Endothelial cell of umbilical vein (primary cell): ENCODE results near the gene STPG3. TPM values are rescaled to one million over a fixed set of nuclear protein-coding genes. Genes with fewer than 3 reads are reported as not detected.

Experiments used
- BruUV-seq: library from RNA; stranded (reverse); fragments of 400-500 nt; replicated peaks from 2 replicates; lab custom pipeline; 2021; lab: Mats Ljungman, UMichigan
- CTCF ChIA-PET: fragments of 300-600, 350-600 bp; sonication (Branson Sonifier 250); formaldehyde crosslinking; loops from one replicate; lab custom pipeline; 2021; ENCODE audit warnings: antibody characterized with exemption, inconsistent platforms; lab: Charles Lee
- POLR2A ChIA-PET: fragments of 300-600, 350-600 bp; sonication (Branson Sonifier 250); formaldehyde crosslinking; loops from one replicate; lab custom pipeline; 2021; ENCODE audit warnings: antibody characterized with exemption, inconsistent platforms; lab: Charles Lee
- DNase-seq: peaks from one replicate; pipeline ENCODE4 v3.0.0-alpha.2; 2011; ENCODE audit warnings: low read depth, low spot score
- FAIRE-seq: peaks from 2 replicates; lab custom pipeline; 2011; peaks lifted over from hg19 to GRCh38; lab: Jason Lieb, UNC
- H2AFZ ChIP-seq: 2 replicates; pipeline ENCODE4 v1.6.0; 2012; ENCODE audit warnings: low read depth, low read length, control low read depth, inconsistent platforms
- H3K27ac ChIP-seq: 2 replicates; pipeline ENCODE4 v1.5.1; 2011; ENCODE audit warnings: low read depth, mild to moderate bottlenecking, control low read depth, low read length, moderate library complexity; ENCODE audit not compliant: insufficient read depth
- H3K27me3 ChIP-seq, 2 experiments: 2 replicates each; pipeline versions ENCODE4 v1.6.0 to v1.6.1; 2011; ENCODE audit warnings: low read length in 2 of 2, mixed read lengths in 1 of 2; ENCODE audit not compliant: control insufficient read depth in 2 of 2, insufficient read depth in 2 of 2
- H3K36me3 ChIP-seq, 2 experiments: 2 replicates in 1 of 2; 3 replicates in 1 of 2; pipeline ENCODE4 v1.5.1; 2011; ENCODE audit warnings: low read length in 2 of 2, mild to moderate bottlenecking in 1 of 2, moderate library complexity in 1 of 2; ENCODE audit not compliant: control insufficient read depth in 2 of 2, insufficient read depth in 2 of 2; ENCODE audit errors: extremely low read depth in 1 of 2
- H3K4me1 ChIP-seq: 3 replicates; pipeline ENCODE4 v1.5.1; 2011; ENCODE audit warnings: mild to moderate bottlenecking, low read length; ENCODE audit not compliant: control insufficient read depth, insufficient read depth; ENCODE audit errors: extremely low read depth
- H3K4me2 ChIP-seq: 2 replicates; pipeline ENCODE4 v1.6.1; 2011; ENCODE audit warnings: low read length, control low read depth, mixed read lengths; ENCODE audit not compliant: insufficient read depth
- H3K4me3 ChIP-seq, 3 experiments: fragments of 200-600 bp in 1 of 3; sonication (generic), shearing (Covaris generic) in 1 of 3; replicated peaks in 1 of 3; 2 replicates each; pipeline ENCODE4 v1.5.1; 2011 to 2016; ENCODE audit warnings: control low read depth in 3 of 3, low read length in 3 of 3, mild to moderate bottlenecking in 2 of 3, inconsistent platforms in 1 of 3, low read depth in 1 of 3, moderate library complexity in 1 of 3; ENCODE audit not compliant: insufficient read depth in 1 of 3
- H3K79me2 ChIP-seq: 2 replicates; pipeline ENCODE4 v1.6.0; 2012; ENCODE audit warnings: low read length, inconsistent platforms; ENCODE audit not compliant: control insufficient read depth, insufficient read depth
- H3K9ac ChIP-seq: replicated peaks from 2 replicates; pipeline ENCODE3; 2011; ENCODE audit warnings: low read length, control low read depth; ENCODE audit not compliant: insufficient read depth; ENCODE audit errors: extremely low read depth
- H3K9me1 ChIP-seq: replicated peaks from 3 replicates; pipeline ENCODE4 v1.6.0; 2011; ENCODE audit warnings: mild to moderate bottlenecking, low read length; ENCODE audit not compliant: control insufficient read depth, insufficient read depth; ENCODE audit errors: extremely low read depth
- H3K9me3 ChIP-seq: replicated peaks from 2 replicates; pipeline ENCODE4 v1.5.1; 2012; ENCODE audit warnings: low read length, inconsistent platforms; ENCODE audit not compliant: control insufficient read depth, insufficient read depth
- H4K20me1 ChIP-seq: replicated peaks from 2 replicates; pipeline ENCODE3; 2011; ENCODE audit warnings: mild to moderate bottlenecking, low read length; ENCODE audit not compliant: control insufficient read depth, insufficient read depth; ENCODE audit errors: extremely low read depth
- CTCF ChIP-seq, 2 donors: IDR thresholded peaks; 1 replicate in 1 of 2; 2 replicates in 1 of 2; pipeline ENCODE4 v1.5.1; 2011; ENCODE audit warnings: low read length in 2 of 2, mild to moderate bottlenecking in 2 of 2, moderate library complexity in 2 of 2, control low read depth in 1 of 2, inconsistent platforms in 1 of 2, low read depth in 1 of 2; ENCODE audit not compliant: insufficient read depth in 1 of 2; ENCODE audit errors: extremely low read depth in 1 of 2
- EZH2 ChIP-seq: IDR thresholded peaks from 2 replicates; pipeline ENCODE4 v1.6.1; 2012; ENCODE audit warnings: borderline replicate concordance, low read depth, mild to moderate bottlenecking, moderate library complexity, low read length, inconsistent platforms; ENCODE audit not compliant: severe bottlenecking
- GATA2 ChIP-seq: IDR thresholded peaks from 2 replicates; pipeline ENCODE4 v1.7.0; 2011; ENCODE audit warnings: low read depth, mild to moderate bottlenecking, moderate library complexity, mixed read lengths, low read length; ENCODE audit not compliant: insufficient read length, insufficient read depth
- POLR2A ChIP-seq: IDR thresholded peaks from 2 replicates; pipeline ENCODE4 v1.6.1; 2012; ENCODE audit warnings: low read depth, mild to moderate bottlenecking, control low read depth, low read length
- POLR2AphosphoS5 ChIP-seq: IDR thresholded peaks from 2 replicates; pipeline ENCODE4 v1.6.1; 2012; ENCODE audit warnings: low read depth, mild to moderate bottlenecking, control low read depth, low read length, moderate library complexity; ENCODE audit not compliant: insufficient read depth
- dilution Hi-C: fragments of 300-500 bp; cut with MboI; formaldehyde crosslinking; loops from one replicate; pipeline ENCODE4 v1.15.0; 2019; ENCODE audit warnings: low sequenced_read_pairs; ENCODE audit not compliant: extremely low pct_ligation_motif_present
- intact Hi-C: fragments of 100-400 bp; cut with micrococcal nuclease; formaldehyde crosslinking; loops from one replicate; pipeline ENCODE4 v1.10.0; 2022
- polyA plus RNA-seq, 4 experiments: library from polyadenylated mRNA; depleted of rRNA in 3 of 4; stranded (reverse) in 3 of 4; unstranded in 1 of 4; fragments of >200 nt; gene quantifications; 2 replicates each; pipeline versions ENCODE4 v1.2.1 to v1.2.3, GENCODE V29; 2011 to 2012; ENCODE audit warnings: missing spikeins in 1 of 4
- total RNA-seq: library from RNA; stranded (reverse); gene quantifications from 2 replicates; pipeline ENCODE4 v1.2.3, GENCODE V29; 2021
- TF ChIP-seq, protein P1 (sequence below): IDR thresholded peaks from 2 replicates; pipeline ENCODE4 v1.6.1; 2011; ENCODE audit not compliant: insufficient read depth, insufficient read length

STPG3 gene
- total and polyA plus RNA-seq, 2 donors (not counting 3 experiments of a cell fraction or from before 2014, with no cell fraction given), result not detected

DNA sequence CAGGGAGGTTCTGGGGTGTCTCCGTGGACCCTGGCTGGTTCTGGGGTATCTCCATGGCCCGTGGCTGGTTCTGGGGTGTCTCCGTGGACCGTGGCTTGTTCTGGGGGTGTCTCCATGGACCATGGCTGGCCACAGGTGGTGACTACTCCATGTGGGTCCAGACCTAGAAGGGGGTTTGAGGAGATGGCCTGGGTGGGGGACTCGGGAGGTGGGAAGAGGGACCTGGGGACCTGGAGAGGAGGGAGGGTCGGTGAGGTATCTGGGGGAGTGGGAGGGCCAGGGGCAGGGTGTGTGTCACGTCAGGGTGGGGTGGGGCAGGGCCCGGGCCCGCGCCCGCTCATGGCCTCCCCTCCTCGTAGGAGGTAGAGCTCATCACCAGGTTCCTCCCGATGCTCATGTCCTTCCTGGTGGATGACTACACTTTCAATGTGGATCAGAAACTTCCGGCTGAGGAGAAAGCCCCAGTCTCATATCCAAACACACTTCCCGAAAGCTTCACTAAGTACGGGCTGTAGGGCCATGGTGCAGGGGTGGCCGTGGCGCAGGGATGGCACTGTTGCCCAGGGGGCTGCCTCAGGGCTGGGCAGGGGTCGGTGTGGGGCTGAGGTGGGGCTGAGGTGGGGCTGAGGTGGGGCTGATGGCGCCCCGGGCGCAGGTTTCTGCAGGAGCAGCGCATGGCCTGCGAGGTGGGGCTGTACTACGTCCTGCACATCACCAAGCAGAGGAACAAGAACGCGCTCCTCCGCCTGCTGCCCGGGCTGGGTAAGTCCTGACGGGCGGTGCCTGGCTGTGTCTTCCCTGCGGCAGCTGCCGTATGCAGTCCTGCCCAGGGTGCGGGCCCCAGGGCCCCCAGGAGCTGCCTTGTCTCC, 15.7 kb downstream of the STPG3 start:
- H3K27me3 ChIP-seq, result no peaks in the 10 kb centered on the region
- intact Hi-C loops, result no loop called here
- BruUV-seq, result no TSS peak
- H3K4me1 ChIP-seq, result peaks cover 22% of the 10 kb centered on the region
- no peak overlapping the region for H2AFZ ChIP-seq
- no peaks in the 10 kb centered on the region for H3K9me1 ChIP-seq
- peaks cover 0 to 33% of the 10 kb centered on the region in 2 experiments for H3K36me3 ChIP-seq
- H4K20me1 ChIP-seq, result no peaks in the 10 kb centered on the region
- dilution Hi-C loops, result no loop called here
- H3K4me2 ChIP-seq, result no peak overlapping the region
- CTCF ChIA-PET, result interaction anchor here (0.7 kb wide), 1 partner anchor 30 kb away, joined by 3 read pairs; no protein-coding TSS in a partner anchor
- POLR2A ChIA-PET, result interaction anchor here (1.1 kb wide), 1 partner anchor 26 kb away, joined by 3 read pairs; the partner anchor contains the start of gene TUBB4B
- H3K79me2 ChIP-seq, result no peaks in the 10 kb centered on the region
- DNase-seq, result no peak
- no peak overlapping the region for H3K4me3 ChIP-seq
- no peak overlapping the region for H3K27ac ChIP-seq
- H3K9ac ChIP-seq, result no peak overlapping the region
- no peak for FAIRE-seq
- TF ChIP-seq POLR2A, result no peak
- TF ChIP-seq GATA2, result no peak
- TF ChIP-seq EZH2, result no peak
- no peak for TF ChIP-seq POLR2AphosphoS5
- TF ChIP-seq CTCF (IDR thresholded peaks at IDR 0.05; ENCODE audit: extremely low read depth in 1 of 2, insufficient read depth in 1 of 2, low read depth in 1 of 2, low read length in 2 of 2), result no peak
- TF ChIP-seq, protein P1, sequence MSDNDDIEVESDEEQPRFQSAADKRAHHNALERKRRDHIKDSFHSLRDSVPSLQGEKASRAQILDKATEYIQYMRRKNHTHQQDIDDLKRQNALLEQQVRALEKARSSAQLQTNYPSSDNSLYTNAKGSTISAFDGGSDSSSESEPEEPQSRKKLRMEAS, result no peak
- H3K9me3 ChIP-seq, result no peaks in the 10 kb centered on the region
